ENCODE results near the gene MEGF8.

MEGF8 gene

DNA sequence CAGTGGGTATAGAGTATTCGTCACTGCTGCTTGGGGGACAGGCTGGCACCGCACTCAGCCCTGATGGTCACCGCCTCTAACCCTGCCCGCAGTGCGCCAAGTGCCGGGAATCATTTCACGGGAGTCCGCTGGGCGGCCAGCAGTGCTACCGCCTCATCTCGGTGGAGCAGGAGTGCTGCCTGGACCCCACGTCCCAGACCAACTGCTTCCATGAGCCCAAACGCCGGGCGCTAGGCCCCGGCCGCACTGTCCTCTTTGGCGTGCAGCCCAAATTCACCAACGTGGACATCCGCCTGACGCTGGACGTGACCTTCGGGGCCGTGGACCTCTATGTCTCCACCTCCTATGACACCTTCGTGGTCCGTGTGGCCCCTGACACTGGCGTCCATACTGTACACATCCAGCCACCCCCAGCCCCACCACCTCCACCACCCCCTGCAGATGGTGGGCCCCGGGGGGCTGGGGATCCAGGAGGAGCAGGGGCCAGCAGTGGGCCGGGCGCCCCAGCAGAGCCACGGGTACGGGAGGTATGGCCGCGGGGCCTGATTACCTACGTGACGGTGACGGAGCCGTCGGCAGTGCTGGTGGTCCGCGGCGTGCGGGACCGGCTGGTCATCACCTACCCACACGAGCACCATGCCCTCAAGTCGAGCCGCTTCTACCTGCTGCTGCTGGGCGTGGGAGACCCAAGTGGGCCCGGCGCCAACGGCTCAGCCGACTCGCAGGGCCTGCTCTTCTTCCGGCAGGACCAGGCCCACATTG lies 50.2 kb downstream of the MEGF8 start:
- Histone ChIP-seq H3K4me3 (ENCODE audit: low read length) (no peak overlapping the region), H3K9ac (ENCODE audit: low read depth, low read length) (no peak overlapping the region), H3K36me3 (ENCODE audit: insufficient read depth, low read length) (peaks cover 12% of the 10 kb centered on the region; the same call in 1 of the 2 replicates), H3K9me3 (ENCODE audit: insufficient read depth, low read depth, low read length) (no peaks in the 10 kb centered on the region), H3K27me3 (ENCODE audit: insufficient read depth, low read length) (no peaks in the 10 kb centered on the region), H3K4me1 (ENCODE audit: insufficient read depth, low read length) (peaks cover 8% of the 10 kb centered on the region), H3K27ac (ENCODE audit: low read depth, low read length) (no peak overlapping the region)
- WGBS: 96% methylated on average over 54 of the region's 54 CpGs

DNA sequence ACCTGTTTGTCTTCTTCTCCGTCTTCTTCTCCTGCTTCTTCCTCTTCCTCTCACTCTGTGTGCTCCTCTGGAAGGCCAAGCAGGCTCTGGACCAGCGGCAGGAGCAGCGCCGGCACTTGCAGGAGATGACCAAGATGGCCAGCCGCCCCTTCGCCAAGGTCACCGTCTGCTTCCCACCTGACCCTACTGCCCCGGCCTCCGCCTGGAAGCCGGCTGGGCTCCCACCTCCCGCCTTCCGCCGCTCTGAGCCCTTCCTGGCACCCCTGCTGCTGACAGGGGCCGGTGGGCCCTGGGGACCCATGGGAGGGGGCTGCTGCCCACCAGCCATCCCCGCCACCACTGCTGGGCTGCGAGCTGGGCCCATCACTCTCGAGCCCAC lies 50.7 kb downstream of the MEGF8 start:
- Histone ChIP-seq H3K9ac (ENCODE audit: low read depth, low read length) (no peak overlapping the region), H3K4me1 (ENCODE audit: insufficient read depth, low read length) (peaks cover 4% of the 10 kb centered on the region)
- WGBS: 97% methylated on average over 17 of the region's 17 CpGs

DNA sequence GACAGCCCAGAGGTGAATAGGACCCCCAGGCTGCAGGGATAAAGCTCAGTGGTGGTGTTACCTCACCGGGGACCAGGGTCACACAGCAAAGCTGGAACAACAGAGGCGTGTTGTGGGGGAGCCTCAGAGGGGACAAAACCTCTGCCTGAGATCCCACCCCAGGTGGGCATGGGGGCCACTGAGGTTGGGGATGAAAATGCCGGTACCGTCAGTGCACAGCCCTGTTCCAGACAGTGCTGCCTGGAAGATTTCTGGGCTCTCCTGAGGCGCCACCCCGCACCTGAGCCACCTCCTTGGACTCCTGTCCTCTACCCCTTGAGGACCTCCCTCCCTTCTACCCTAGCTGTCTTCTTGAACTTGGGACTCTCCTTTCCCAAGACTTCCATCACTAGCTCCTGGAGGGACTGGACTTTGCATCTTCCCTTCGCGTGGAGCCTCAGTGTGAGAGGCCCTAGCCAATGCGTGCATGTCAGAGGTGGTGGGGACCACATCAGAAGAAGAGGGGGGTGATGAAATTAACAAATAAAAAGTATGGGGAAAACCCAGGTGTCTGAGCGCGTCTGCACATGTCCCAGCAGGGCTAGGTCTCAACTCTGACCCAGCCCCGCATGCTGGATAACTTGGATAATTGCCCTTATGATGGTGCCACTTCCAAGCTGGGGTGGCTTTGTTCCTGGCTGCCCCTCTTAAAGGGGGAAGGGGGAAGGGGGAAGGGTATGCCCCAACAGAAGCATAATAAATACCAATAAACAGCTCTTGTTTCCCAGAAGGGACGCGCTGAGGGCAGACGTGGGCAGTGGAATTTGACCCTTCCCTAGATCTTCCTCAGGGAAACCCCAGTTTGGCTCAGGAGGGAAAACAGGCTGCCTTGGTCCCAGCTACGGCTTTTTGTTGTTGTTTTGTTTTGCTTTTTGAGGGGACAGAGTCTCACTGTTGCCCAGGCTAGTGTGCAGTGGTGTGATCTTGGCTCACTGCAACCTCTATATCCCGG lies 53.1 kb downstream of the MEGF8 start:
- no peaks in the 10 kb centered on the region for H3K9me3 ChIP-seq (ENCODE audit: insufficient read depth, low read depth, low read length)
- WGBS: 91% methylated on average over 17 of the region's 17 CpGs
- H3K27me3 ChIP-seq (ENCODE audit: insufficient read depth, low read length): no peaks in the 10 kb centered on the region

More for the DNA sequence above, 50.7 kb downstream of the MEGF8 start:
- H3K36me3 ChIP-seq (ENCODE audit: insufficient read depth, low read length): peaks cover 10% of the 10 kb centered on the region; the same call in 1 of the 2 replicates
- H3K27ac ChIP-seq (ENCODE audit: low read depth, low read length): no peak overlapping the region
- no peaks in the 10 kb centered on the region for H3K27me3 ChIP-seq (ENCODE audit: insufficient read depth, low read length)
- H3K4me3 ChIP-seq (ENCODE audit: low read length): no peak overlapping the region
- no peaks in the 10 kb centered on the region for H3K9me3 ChIP-seq (ENCODE audit: insufficient read depth, low read depth, low read length)

DNA sequence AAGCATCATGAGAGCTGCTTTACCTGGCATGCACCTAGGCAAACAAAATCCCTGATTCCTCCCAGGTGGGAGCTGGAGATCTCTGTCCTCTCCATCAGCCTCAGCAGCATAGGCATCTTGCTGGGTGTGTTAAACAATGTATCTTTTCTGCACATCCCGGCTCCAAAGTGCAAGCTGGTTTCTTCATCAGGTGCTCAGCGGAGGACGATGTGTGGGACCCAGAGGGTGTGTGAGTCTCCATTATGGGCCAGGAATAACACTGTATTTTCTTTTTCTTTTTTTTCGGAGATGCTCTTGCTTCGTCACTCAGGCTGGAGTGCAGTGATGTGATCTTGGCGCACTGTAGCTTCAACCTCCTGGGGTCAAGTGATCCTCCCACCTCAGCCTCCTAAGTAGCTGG lies 54.7 kb downstream of the MEGF8 start:
- Histone ChIP-seq H3K36me3 (ENCODE audit: insufficient read depth, low read length) (0 out of 2 replicates have a peak, but pooled peaks cover 1% of the 10 kb centered on the region), H3K4me1 (ENCODE audit: insufficient read depth, low read length) (no peaks in the 10 kb centered on the region), H3K27ac (ENCODE audit: low read depth, low read length) (no peak overlapping the region), H3K9ac (ENCODE audit: low read depth, low read length) (no peak overlapping the region), H3K27me3 (ENCODE audit: insufficient read depth, low read length) (no peaks in the 10 kb centered on the region), H3K4me3 (ENCODE audit: low read length) (no peak overlapping the region), H3K9me3 (ENCODE audit: insufficient read depth, low read depth, low read length) (no peaks in the 10 kb centered on the region)
- WGBS: 91% methylated on average over 6 of the region's 6 CpGs

More for the DNA sequence above, 53.1 kb downstream of the MEGF8 start:
- H3K4me1 ChIP-seq (ENCODE audit: insufficient read depth, low read length): no peaks in the 10 kb centered on the region
- H3K9ac ChIP-seq (ENCODE audit: low read depth, low read length): no peak overlapping the region
- no peak overlapping the region for H3K27ac ChIP-seq (ENCODE audit: low read depth, low read length)
- H3K4me3 ChIP-seq (ENCODE audit: low read length): no peak overlapping the region
- H3K36me3 ChIP-seq (ENCODE audit: insufficient read depth, low read length): 0 out of 2 replicates have a peak, but pooled peaks cover 6% of the 10 kb centered on the region

DNA sequence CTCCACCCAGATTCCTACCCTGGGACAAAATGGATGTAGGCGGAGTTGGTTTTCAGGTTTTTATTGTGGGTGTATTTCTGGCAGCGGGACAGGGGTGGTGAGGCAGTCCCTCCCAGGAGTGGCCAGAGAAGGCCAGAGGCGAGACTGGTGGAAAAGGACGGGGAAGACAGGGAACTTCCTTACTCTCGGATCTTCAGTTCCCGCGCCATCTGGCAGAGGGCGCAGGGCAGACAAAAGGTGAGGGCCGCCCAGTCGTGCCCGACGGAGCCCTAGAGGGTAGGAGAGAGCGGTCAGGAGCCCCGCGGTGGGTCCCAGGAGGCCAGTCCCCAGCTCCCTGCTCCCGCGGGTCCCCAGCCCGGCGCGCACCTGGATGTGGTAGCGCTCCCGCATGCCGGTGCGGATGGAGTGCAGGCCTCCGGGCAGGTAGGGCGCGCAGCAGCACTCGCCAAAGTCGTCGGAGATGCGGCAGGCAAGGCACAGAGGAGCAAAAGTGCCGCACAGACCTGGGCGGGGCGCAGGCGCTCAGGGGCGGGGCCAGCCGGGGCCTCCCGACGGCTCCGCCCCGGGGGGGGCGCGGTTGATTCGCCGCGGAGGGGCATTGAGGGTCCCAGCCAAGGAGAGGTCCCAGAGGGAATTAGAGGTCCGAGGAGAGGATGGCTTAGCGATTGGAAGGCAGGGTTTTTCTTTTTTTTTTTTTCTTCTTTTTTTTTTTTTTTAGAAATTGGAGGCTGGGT lies 61.7 kb downstream of the MEGF8 start:
- Histone ChIP-seq H3K4me3 (ENCODE audit: low read length) (peak overlapping the region; percentile 85), H3K9me3 (ENCODE audit: insufficient read depth, low read depth, low read length) (no peaks in the 10 kb centered on the region), H3K4me1 (ENCODE audit: insufficient read depth, low read length) (no peaks in the 10 kb centered on the region), H3K36me3 (ENCODE audit: insufficient read depth, low read length) (no peaks in the 10 kb centered on the region), H3K9ac (ENCODE audit: low read depth, low read length) (peak overlapping the region; percentile 95), H3K27me3 (ENCODE audit: insufficient read depth, low read length) (peaks cover 25% of the 10 kb centered on the region), H3K27ac (ENCODE audit: low read depth, low read length) (peak overlapping the region; percentile 86; the same call in 1 of the 2 replicates)
- WGBS: 1% methylated on average over 48 of the region's 48 CpGs

DNA sequence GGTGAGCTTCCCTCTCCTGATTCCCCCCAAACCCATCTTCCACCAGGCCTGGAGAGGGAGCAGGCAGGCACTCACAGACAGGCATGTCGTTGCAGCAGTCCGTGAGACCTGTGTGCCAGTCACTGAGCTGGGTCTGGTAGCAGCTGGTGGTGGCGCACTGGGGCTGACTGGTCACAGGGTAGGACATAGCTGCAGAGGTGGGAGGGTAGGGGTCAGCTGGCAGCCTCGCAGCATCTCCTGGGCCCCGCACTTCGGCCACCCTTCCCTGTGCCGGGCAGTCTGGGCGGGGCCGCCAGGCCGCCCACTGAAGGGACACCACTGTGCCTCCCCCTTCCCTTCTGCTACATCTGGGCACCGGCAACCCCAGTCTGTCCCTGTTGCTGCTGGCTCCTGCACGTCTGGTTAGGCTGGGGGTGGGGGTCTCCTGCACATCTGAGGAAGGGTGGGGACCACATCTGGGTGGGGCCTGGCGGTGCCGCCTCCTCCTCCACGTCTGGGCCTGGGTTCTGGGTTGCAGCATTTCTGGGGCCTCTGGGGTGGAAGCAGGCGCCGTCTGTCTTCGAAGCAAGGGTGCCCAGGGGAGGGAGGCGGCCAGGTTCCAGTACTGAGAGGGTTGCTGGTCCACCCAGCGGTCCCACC lies 63.5 kb downstream of the MEGF8 start:
- Histone ChIP-seq H3K9ac (ENCODE audit: low read depth, low read length) (no peak overlapping the region), H3K4me1 (ENCODE audit: insufficient read depth, low read length) (no peaks in the 10 kb centered on the region)
- 90% methylated on average over 20 of the region's 20 CpGs for WGBS

DNA sequence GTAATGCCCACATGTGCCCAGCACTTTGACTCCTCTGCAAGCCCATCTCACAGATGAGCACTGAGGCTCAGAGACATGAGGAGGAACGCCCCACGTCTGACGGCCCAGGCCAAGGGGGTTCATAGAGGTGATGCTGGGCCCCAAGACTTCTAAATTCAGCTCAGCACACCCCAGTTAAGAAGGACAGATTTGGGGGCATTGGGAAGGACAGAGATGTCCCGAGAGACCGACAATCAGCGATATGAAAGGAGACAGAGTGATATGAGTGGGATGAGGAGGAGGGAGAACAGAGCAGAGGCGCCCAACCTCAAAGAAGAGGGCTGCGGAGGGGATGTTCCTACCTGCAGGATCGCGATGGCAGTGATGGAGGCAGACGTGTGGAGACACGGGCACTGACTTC lies 64.5 kb downstream of the MEGF8 start, which contains the start of gene CNFN:
TSS of gene CNFN (minus strand) at position 399 of the 400 bp plus-strand sequence. CDS start 1,260 bp downstream, outside the sequence.
- Histone ChIP-seq H3K4me3 (ENCODE audit: low read length) (no peak within 1 kb of the TSS), H3K9ac (ENCODE audit: low read depth, low read length) (no peak within 1 kb of the TSS), H3K9me3 (ENCODE audit: insufficient read depth, low read depth, low read length) (no peaks in the 10 kb centered on the region), H3K36me3 (ENCODE audit: insufficient read depth, low read length) (no peaks in the 10 kb centered on the region), H3K27ac (ENCODE audit: low read depth, low read length) (no peak within 1 kb of the TSS), H3K4me1 (ENCODE audit: insufficient read depth, low read length) (no peaks in the 10 kb centered on the region), H3K27me3 (ENCODE audit: insufficient read depth, low read length) (peaks cover 27% of the 10 kb centered on the region)
- 68% methylated on average over 12 of the region's 12 CpGs for WGBS

More for the DNA sequence above, 63.5 kb downstream of the MEGF8 start:
- H3K9me3 ChIP-seq (ENCODE audit: insufficient read depth, low read depth, low read length): no peaks in the 10 kb centered on the region
- no peak overlapping the region for H3K27ac ChIP-seq (ENCODE audit: low read depth, low read length)
- no peaks in the 10 kb centered on the region for H3K36me3 ChIP-seq (ENCODE audit: insufficient read depth, low read length)
- peaks cover 27% of the 10 kb centered on the region for H3K27me3 ChIP-seq (ENCODE audit: insufficient read depth, low read length)
- no peak overlapping the region for H3K4me3 ChIP-seq (ENCODE audit: low read length)

DNA sequence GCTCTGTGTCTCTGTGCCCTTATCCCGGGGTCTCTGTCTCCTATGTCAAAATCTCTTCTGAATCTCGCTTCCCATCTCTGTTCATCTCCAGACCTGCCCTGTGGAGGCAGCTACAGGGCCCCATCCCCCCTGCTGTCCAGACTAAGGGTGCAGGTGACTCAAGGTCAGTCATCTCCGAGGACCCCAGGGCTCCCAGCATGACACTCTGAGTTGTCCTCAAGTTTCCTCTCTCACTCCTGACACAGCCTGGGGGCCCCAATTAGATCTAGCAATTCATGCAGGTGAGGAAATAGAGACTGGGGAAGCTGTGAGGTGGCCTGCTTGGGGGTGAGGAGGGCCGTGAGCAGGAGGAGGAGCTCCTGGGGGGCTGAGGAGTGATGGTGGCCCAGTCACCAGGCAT lies 66.7 kb downstream of the MEGF8 start:
- H3K9me3 ChIP-seq (ENCODE audit: insufficient read depth, low read depth, low read length): no peaks in the 10 kb centered on the region
- H3K27me3 ChIP-seq (ENCODE audit: insufficient read depth, low read length): peaks cover 27% of the 10 kb centered on the region
- no peak overlapping the region for H3K9ac ChIP-seq (ENCODE audit: low read depth, low read length)
- H3K4me1 ChIP-seq (ENCODE audit: insufficient read depth, low read length): peaks cover 4% of the 10 kb centered on the region
- 73% methylated on average over 4 of the region's 4 CpGs for WGBS
- no peak overlapping the region for H3K27ac ChIP-seq (ENCODE audit: low read depth, low read length)
- H3K36me3 ChIP-seq (ENCODE audit: insufficient read depth, low read length): no peaks in the 10 kb centered on the region
- H3K4me3 ChIP-seq (ENCODE audit: low read length): no peak overlapping the region

DNA sequence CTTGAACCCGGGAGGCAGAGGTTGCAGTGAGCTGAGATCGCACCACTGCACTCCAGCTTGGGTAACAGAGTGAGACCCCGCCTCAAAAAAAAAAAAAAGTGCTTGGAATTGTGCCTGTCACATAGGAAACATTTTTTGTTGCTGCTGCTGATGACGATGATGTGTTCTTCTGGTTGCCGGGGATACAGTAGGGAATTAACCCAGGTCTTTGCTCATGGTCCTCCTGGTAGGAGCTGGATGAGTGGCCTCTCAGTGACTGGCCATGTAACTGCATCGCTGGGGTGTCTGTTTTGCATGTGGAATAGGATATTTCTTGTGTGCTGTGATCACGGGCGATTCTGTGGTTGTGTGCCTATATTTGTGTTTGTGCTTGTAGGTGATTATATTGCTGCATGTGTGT lies 69.3 kb downstream of the MEGF8 start:
- Histone ChIP-seq H3K4me3 (ENCODE audit: low read length) (no peak overlapping the region), H3K27me3 (ENCODE audit: insufficient read depth, low read length) (peaks cover 23% of the 10 kb centered on the region)
- whole genome bisulfite sequencing: 89% methylated on average over 8 of the region's 8 CpGs

More for the DNA sequence above, 69.3 kb downstream of the MEGF8 start:
- H3K4me1 ChIP-seq (ENCODE audit: insufficient read depth, low read length): peaks cover 4% of the 10 kb centered on the region
- H3K36me3 ChIP-seq (ENCODE audit: insufficient read depth, low read length): no peaks in the 10 kb centered on the region
- no peaks in the 10 kb centered on the region for H3K9me3 ChIP-seq (ENCODE audit: insufficient read depth, low read depth, low read length)
- no peak overlapping the region for H3K9ac ChIP-seq (ENCODE audit: low read depth, low read length)
- no peak overlapping the region for H3K27ac ChIP-seq (ENCODE audit: low read depth, low read length)

All from HUES64 (cell line).